Measurements from ENCODE around the gene PPHLN1.

Gene PPHLN1

GRCh38 chr12:42442888-42443287 is 116.9 kb downstream of the PPHLN1 start:
- no peak for DNase-seq (ENCODE audit: low spot score)

GRCh38 chr12:42444192-42444943 is 118.4 kb downstream of the PPHLN1 start:
- no peak for DNase-seq (ENCODE audit: low spot score)

- DNase-seq (ENCODE audit: low spot score) = no peak
Observed at GRCh38 chr12:42445891-42446290, 119.9 kb downstream of the PPHLN1 start.

- DNase-seq (ENCODE audit: low spot score) = no peak
Observed at GRCh38 chr12:42446761-42447160, 120.8 kb downstream of the PPHLN1 start.

- DNase-seq (ENCODE audit: low spot score) = no peak
Observed at GRCh38 chr12:42447371-42447786, 121.4 kb downstream of the PPHLN1 start.

GRCh38 chr12:42448841-42449240 is 122.9 kb downstream of the PPHLN1 start:
- DNase-seq (ENCODE audit: low spot score) = no peak

- no peak for DNase-seq (ENCODE audit: low spot score)
Observed at GRCh38 chr12:42450248-42450647, 124.3 kb downstream of the PPHLN1 start.

GRCh38 chr12:42458575-42458974 is 132.6 kb downstream of the PPHLN1 start:
- no peak for DNase-seq (ENCODE audit: low spot score)

GRCh38 chr12:42459336-42459847 is 133.4 kb downstream of the PPHLN1 start:
- no peak for DNase-seq (ENCODE audit: low spot score)

GRCh38 chr12:42462486-42462885 is 136.5 kb downstream of the PPHLN1 start:
- no peak for DNase-seq (ENCODE audit: low spot score)

GRCh38 chr12:42463671-42464070 is 137.7 kb downstream of the PPHLN1 start:
- DNase-seq (ENCODE audit: low spot score) = no peak

GRCh38 chr12:42468341-42468821 is 142.4 kb downstream of the PPHLN1 start:
- no peak for DNase-seq (ENCODE audit: low spot score)

GRCh38 chr12:42468921-42469320 is 143.0 kb downstream of the PPHLN1 start:
- no peak for DNase-seq (ENCODE audit: low spot score)

GRCh38 chr12:42469355-42470175 is 143.6 kb downstream of the PPHLN1 start:
- DNase-seq (ENCODE audit: low spot score) = no peak

GRCh38 chr12:42472376-42472775 is 146.4 kb downstream of the PPHLN1 start:
- DNase-seq (ENCODE audit: low spot score) = no peak

- peak; percentile 60 for DNase-seq (ENCODE audit: low spot score)
Observed at GRCh38 chr12:42473130-42473529, 147.2 kb downstream of the PPHLN1 start.

- DNase-seq (ENCODE audit: low spot score) = no peak
Observed at GRCh38 chr12:42473561-42473960, 147.6 kb downstream of the PPHLN1 start.

- DNase-seq (ENCODE audit: low spot score) = peak; percentile 53
Observed at GRCh38 chr12:42474391-42474790, 148.4 kb downstream of the PPHLN1 start.

- DNase-seq (ENCODE audit: low spot score) = no peak
Observed at GRCh38 chr12:42475106-42475505, 149.1 kb downstream of the PPHLN1 start.

GRCh38 chr12:42477941-42478340 is 152.0 kb downstream of the PPHLN1 start:
- DNase-seq (ENCODE audit: low spot score) = no peak

- no peak for DNase-seq (ENCODE audit: low spot score)
Observed at GRCh38 chr12:42481368-42481767, 155.4 kb downstream of the PPHLN1 start.

GRCh38 chr12:42482041-42482747 is 156.2 kb downstream of the PPHLN1 start:
- no peak for DNase-seq (ENCODE audit: low spot score)
